Glutamatergic neuron (in vitro differentiated cells): ENCODE measurements around the gene SLC6A11. TPM values are rescaled to one million over a fixed set of nuclear protein-coding genes. Genes with fewer than 3 reads are reported as not detected.

Experiments used
- DNase-seq: peaks from one replicate; pipeline ENCODE4 v3.0.0; 2022
- H3K27ac Mint-ChIP-seq: one replicate; pipeline ENCODE4 v1.8.0; 2020; ENCODE audit warnings: mild to moderate bottlenecking, mixed read lengths, inconsistent platforms; ENCODE audit not compliant: unreplicated experiment
- H3K27me3 Mint-ChIP-seq: one replicate; pipeline ENCODE4 v1.8.0; 2020; ENCODE audit warnings: mild to moderate bottlenecking, moderate library complexity, mixed read lengths, inconsistent platforms; ENCODE audit not compliant: unreplicated experiment
- H3K36me3 Mint-ChIP-seq: one replicate; pipeline ENCODE4 v1.8.0; 2020; ENCODE audit warnings: mild to moderate bottlenecking, mixed read lengths, inconsistent platforms; ENCODE audit not compliant: unreplicated experiment
- H3K4me1 Mint-ChIP-seq: one replicate; pipeline ENCODE4 v1.8.0; 2020; ENCODE audit warnings: mild to moderate bottlenecking, low read depth, mixed read lengths, inconsistent platforms; ENCODE audit not compliant: unreplicated experiment
- H3K4me3 Mint-ChIP-seq: one replicate; pipeline ENCODE4 v1.8.0; 2020; ENCODE audit warnings: mild to moderate bottlenecking, mixed read lengths, inconsistent platforms; ENCODE audit not compliant: unreplicated experiment
- H3K9me3 Mint-ChIP-seq: one replicate; pipeline ENCODE4 v1.8.0; 2020; ENCODE audit warnings: mild to moderate bottlenecking, moderate library complexity, mixed read lengths, inconsistent platforms; ENCODE audit not compliant: unreplicated experiment
- total RNA-seq: library from RNA; stranded (reverse); fragmentation: NEBNext Ultra II Directional; extraction: Animal tissue kit (Norgen Biotek cat#: 25700); gene quantifications from one replicate; pipeline ENCODE4 v1.2.1, GENCODE V29; 2021; ENCODE audit not compliant: unreplicated experiment
- TF ChIP-seq, protein P1 (sequence below): fragments of 200-600 bp; sonication (generic); IDR thresholded peaks from one replicate; pipeline ENCODE4 v1.5.0; 2021; ENCODE audit not compliant: partially characterized antibody, unreplicated experiment

SLC6A11 gene
- total RNA-seq, 1 donor from 2014 or later = not detected

DNA sequence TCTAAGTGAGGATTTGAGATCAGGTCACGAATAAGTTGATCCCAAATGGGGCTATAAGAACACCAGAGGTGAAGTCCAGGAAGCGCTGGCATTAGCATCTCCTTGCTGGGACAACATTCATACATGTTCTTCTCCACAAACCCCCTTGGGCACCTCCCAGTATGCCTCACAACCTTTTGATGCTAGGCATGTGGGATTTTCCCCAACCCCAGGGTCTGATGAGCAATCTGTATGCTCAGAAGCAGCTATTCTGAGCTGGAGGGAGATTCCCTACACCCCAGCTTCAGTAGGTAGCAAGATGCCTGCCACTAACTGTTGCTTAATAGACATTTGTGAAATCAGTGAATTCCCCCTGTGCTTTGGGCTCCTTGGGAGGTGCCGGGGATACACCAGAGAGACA is 32.2 kb downstream of the SLC6A11 start:
- TF ChIP-seq, protein P1, sequence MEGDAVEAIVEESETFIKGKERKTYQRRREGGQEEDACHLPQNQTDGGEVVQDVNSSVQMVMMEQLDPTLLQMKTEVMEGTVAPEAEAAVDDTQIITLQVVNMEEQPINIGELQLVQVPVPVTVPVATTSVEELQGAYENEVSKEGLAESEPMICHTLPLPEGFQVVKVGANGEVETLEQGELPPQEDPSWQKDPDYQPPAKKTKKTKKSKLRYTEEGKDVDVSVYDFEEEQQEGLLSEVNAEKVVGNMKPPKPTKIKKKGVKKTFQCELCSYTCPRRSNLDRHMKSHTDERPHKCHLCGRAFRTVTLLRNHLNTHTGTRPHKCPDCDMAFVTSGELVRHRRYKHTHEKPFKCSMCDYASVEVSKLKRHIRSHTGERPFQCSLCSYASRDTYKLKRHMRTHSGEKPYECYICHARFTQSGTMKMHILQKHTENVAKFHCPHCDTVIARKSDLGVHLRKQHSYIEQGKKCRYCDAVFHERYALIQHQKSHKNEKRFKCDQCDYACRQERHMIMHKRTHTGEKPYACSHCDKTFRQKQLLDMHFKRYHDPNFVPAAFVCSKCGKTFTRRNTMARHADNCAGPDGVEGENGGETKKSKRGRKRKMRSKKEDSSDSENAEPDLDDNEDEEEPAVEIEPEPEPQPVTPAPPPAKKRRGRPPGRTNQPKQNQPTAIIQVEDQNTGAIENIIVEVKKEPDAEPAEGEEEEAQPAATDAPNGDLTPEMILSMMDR = no peak
- Mint-ChIP-seq H3K27me3 (peaks cover 7% of the 10 kb centered on the region), H3K9me3 (peaks cover 4% of the 10 kb centered on the region), H3K4me1 (no peaks in the 10 kb centered on the region), H3K27ac (no peak overlapping the region), H3K36me3 (no peaks in the 10 kb centered on the region), H3K4me3 (no peak overlapping the region)
- no peak for DNase-seq

GRCh38 chr3:10852066-10852808 is 36.2 kb downstream of the SLC6A11 start:
- Mint-ChIP-seq H3K4me1 (no peaks in the 10 kb centered on the region), H3K27me3 (peaks cover 4% of the 10 kb centered on the region), H3K9me3 (no peaks in the 10 kb centered on the region), H3K4me3 (no peak overlapping the region), H3K27ac (no peak overlapping the region), H3K36me3 (no peaks in the 10 kb centered on the region)
- TF ChIP-seq, protein P1 = no peak
- DNase-seq = no peak

GRCh38 chr3:10855083-10855870 is 39.2 kb downstream of the SLC6A11 start:
- Mint-ChIP-seq H3K27ac (no peak overlapping the region), H3K27me3 (peaks cover 5% of the 10 kb centered on the region), H3K36me3 (no peaks in the 10 kb centered on the region), H3K4me1 (no peaks in the 10 kb centered on the region), H3K4me3 (no peak overlapping the region), H3K9me3 (no peaks in the 10 kb centered on the region)
- no peak for DNase-seq
- TF ChIP-seq, protein P1 = no peak

DNA sequence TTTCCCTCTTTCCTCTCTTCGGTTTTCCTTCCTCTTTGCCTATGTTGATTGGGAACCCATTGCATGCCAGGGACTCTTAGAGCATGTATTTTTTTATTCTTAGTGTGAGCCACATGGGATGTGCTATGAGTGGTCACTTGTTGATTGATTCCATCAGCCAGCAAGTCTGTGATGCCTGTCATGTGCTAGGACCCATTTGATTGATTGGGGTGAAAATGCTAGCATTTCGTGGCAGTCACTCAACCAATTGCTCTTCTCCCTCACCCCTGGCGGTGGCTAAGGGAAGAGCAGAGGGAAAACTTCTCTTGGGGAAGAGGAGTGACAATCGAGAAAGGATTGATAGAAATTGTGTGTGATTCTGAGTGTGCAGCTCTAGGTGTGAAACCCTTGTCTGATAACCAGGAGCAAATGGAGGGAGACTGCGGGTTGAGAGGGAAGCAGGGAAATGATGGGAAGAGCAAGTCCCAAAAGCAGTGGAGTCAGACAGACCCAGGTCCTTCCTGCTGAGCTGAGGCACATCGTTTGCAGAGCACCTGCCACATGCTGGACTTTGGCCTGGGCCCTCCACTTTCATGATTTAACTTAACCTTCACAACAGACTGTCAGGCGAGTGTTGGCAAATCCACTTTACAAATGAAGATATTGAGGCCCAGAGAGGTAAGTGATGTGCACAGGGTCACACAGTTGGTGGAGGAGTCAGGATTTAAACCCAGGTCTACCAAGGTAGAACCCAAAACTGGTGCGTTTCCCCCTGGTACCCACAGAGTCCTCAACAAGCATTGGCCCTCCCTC is 40.0 kb downstream of the SLC6A11 start:
- Mint-ChIP-seq H3K4me1 (no peaks in the 10 kb centered on the region), H3K4me3 (no peak overlapping the region), H3K36me3 (no peaks in the 10 kb centered on the region), H3K27ac (no peak overlapping the region), H3K9me3 (peaks cover 3% of the 10 kb centered on the region), H3K27me3 (peaks cover 4% of the 10 kb centered on the region)
- DNase-seq = peak; percentile 46
- TF ChIP-seq, protein P1 = peak; percentile 80
